ENCODE data around the gene CHEK2.

DNA sequence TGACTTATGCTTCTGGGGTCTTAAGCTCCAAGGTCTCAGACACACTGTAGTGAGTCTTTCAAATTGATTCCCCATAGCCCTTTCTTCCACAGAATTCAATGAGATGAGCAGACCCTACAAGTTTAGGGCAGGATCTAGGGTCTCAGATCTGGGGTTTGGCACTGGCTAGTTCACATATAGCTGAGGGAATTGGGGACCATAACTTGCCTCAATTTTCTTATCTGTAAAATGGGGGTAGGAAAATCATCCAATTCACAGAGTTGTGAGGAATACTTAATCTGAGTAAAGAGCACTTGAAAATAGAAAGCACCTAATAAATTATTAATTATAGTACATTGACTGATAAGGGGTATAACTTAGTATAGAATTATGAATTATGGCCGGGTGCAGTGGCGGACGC lies 25.0 kb upstream of the CHEK2 start:
- no peak for TF ChIP-seq TAF1 (IDR thresholded peaks at IDR 0.05; ENCODE audit: borderline replicate concordance, low read depth, low read length)
- TF ChIP-seq POLR2AphosphoS5 (IDR thresholded peaks at IDR 0.05; ENCODE audit: low read depth, low read length): no peak

Data from GM12892 (cell line).